WTC11 (cell line): ENCODE measurements around the gene P3H3. TPM values are rescaled to one million over a fixed set of nuclear protein-coding genes. Genes with fewer than 3 reads are reported as not detected.

ENCODE experiments used
- ATAC-seq: fragments of 200-7000 bp; cut with Tn5 transposase; 2 replicates; pipeline ENCODE4 v1.10.0; 2021; ENCODE audit warnings: mild to moderate bottlenecking, moderate library complexity
- CTCF ChIA-PET: fragments of 300-600 bp; sonication (Branson Sonifier 250); formaldehyde crosslinking; loops from one replicate; lab custom pipeline; 2021; ENCODE audit warnings: antibody characterized with exemption; lab: Charles Lee
- POLR2A ChIA-PET: fragments of 350-600 bp; sonication (Branson Sonifier 250); formaldehyde crosslinking; loops from one replicate; lab custom pipeline; 2021; ENCODE audit warnings: antibody characterized with exemption; lab: Charles Lee
- DNase-seq: peaks from one replicate; pipeline ENCODE4 v3.0.0; 2021; ENCODE audit warnings: low spot score
- H3K27ac Mint-ChIP-seq: 2 replicates; pipeline ENCODE4 v1.8.0; 2021; ENCODE audit warnings: mixed read lengths
- H3K27me3 Mint-ChIP-seq: 2 replicates; pipeline ENCODE4 v1.8.0; 2021; ENCODE audit warnings: low read depth, mild to moderate bottlenecking, moderate library complexity, mixed read lengths
- H3K36me3 Mint-ChIP-seq: 2 replicates; pipeline ENCODE4 v1.8.0; 2021; ENCODE audit warnings: mixed read lengths
- H3K4me1 Mint-ChIP-seq: 2 replicates; pipeline ENCODE4 v1.8.0; 2022; ENCODE audit warnings: mixed read lengths
- H3K4me3 Mint-ChIP-seq: 2 replicates; pipeline ENCODE4 v1.8.0; 2021; ENCODE audit warnings: mild to moderate bottlenecking, moderate library complexity, mixed read lengths
- H3K9me3 Mint-ChIP-seq: 2 replicates; pipeline ENCODE4 v1.8.0; 2021; ENCODE audit warnings: mixed read lengths
- AFF4 ChIP-seq: sonication (generic); formaldehyde crosslinking; IDR thresholded peaks from 2 replicates; pipeline ENCODE4 v1.8.1; 2023; ENCODE audit warnings: mild to moderate bottlenecking, missing genetic modification reagents, borderline replicate concordance
- CBFB ChIP-seq: sonication (generic); formaldehyde crosslinking; IDR thresholded peaks from 2 replicates; pipeline ENCODE4 v1.8.1; 2022; ENCODE audit warnings: mild to moderate bottlenecking, low read depth, missing genetic modification reagents
- ERG ChIP-seq: fragments of 250-450 bp; sonication (Bioruptor Pico); IDR thresholded peaks from 2 replicates; pipeline ENCODE4 v1.8.0; 2021; ENCODE audit warnings: mild to moderate bottlenecking
- FOXP4 ChIP-seq: sonication (generic); formaldehyde crosslinking; IDR thresholded peaks from 2 replicates; pipeline ENCODE4 v1.8.0; 2022; ENCODE audit warnings: mild to moderate bottlenecking, missing genetic modification reagents
- RORB ChIP-seq: fragments of 250-450 bp; sonication (Bioruptor Pico); IDR thresholded peaks from 2 replicates; pipeline ENCODE4 v1.9.0; 2021; ENCODE audit warnings: mild to moderate bottlenecking
- STAT6 ChIP-seq: sonication (generic); formaldehyde crosslinking; conservative IDR thresholded peaks from 2 replicates; pipeline ENCODE4 v1.8.1; 2023; ENCODE audit warnings: mild to moderate bottlenecking, low read depth, missing genetic modification reagents, moderate library complexity
- TEAD1 ChIP-seq: sonication (generic); formaldehyde crosslinking; IDR thresholded peaks from 2 replicates; pipeline ENCODE4 v1.8.0; 2022; ENCODE audit warnings: mild to moderate bottlenecking, missing genetic modification reagents
- USF2 ChIP-seq: sonication (generic); formaldehyde crosslinking; IDR thresholded peaks from 2 replicates; pipeline ENCODE4 v1.8.1; 2023; ENCODE audit warnings: mild to moderate bottlenecking, missing genetic modification reagents, moderate library complexity
- ZNF263 ChIP-seq: sonication (generic); formaldehyde crosslinking; IDR thresholded peaks from 2 replicates; pipeline ENCODE4 v1.8.1; 2022; ENCODE audit warnings: low read depth, mild to moderate bottlenecking, moderate library complexity, missing genetic modification reagents
- ZNF423 ChIP-seq: fragments of 250-450 bp; sonication (Bioruptor Pico); IDR thresholded peaks from 2 replicates; pipeline ENCODE4 v2.1.2; 2022; ENCODE audit warnings: mild to moderate bottlenecking, moderate library complexity
- total RNA-seq: library from RNA; stranded (reverse); gene quantifications from 3 replicates; pipeline ENCODE4 v1.2.3, GENCODE V29; 2021

P3H3 gene
- total RNA-seq, 1 experiment from 2014 or later, result 50.7 TPM

GRCh38 chr12:6840761-6841515, 12.7 kb downstream of the P3H3 start, which contains the start of gene GNB3:
Gene GNB3, plus strand, starts transcription at chr12:6840925. Its CDS starts 363 bp downstream, at chr12:6841288.
- Mint-ChIP-seq H3K27ac (peak within 1 kb of the TSS; percentile 45; the same call in 1 of the 2 replicates), H3K4me3 (no peak within 1 kb of the TSS), H3K4me1 (peaks cover 13% of the 10 kb centered on the region), H3K36me3 (peaks cover 47% of the 10 kb centered on the region), H3K9me3 (no peaks in the 10 kb centered on the region), H3K27me3 (no peaks in the 10 kb centered on the region)
- CTCF ChIA-PET, result interaction anchor here (1.1 to 5.1 kb wide), 5 partner anchors 12 to 88 kb away, joined by 3 to 28 read pairs (median 7); partner anchors contain the start of genes CDCA3, MLF2 and USP5
- TF ChIP-seq ZNF423 (CRISPR knock-in tag), result no peak
- TF ChIP-seq USF2 (CRISPR knock-in tag), result no peak
- TF ChIP-seq FOXP4 (CRISPR knock-in tag), result no peak
- TF ChIP-seq AFF4 (CRISPR knock-in tag), result no peak
- ATAC-seq, result no peak
- no peak for DNase-seq
- POLR2A ChIA-PET, result interaction anchor here (1.0 to 2.2 kb wide), 3 partner anchors 11 to 151 kb away, joined by 3 to 9 read pairs (median 3); partner anchors contain the start of genes CDCA3, MLF2 and USP5

GRCh38 chr12:6842075-6842474, 13.9 kb downstream of the P3H3 start:
- H3K9me3 Mint-ChIP-seq, result no peaks in the 10 kb centered on the region
- ChIA-PET CTCF (interaction anchor here (0.8 to 5.1 kb wide), 3 partner anchors 10 to 88 kb away, joined by 3 to 28 read pairs (median 4); partner anchors contain the start of genes CDCA3 and USP5), POLR2A (interaction anchor here (1.2 kb wide), 1 partner anchor 89 kb away, joined by 3 read pairs; the partner anchor contains the start of gene MLF2)
- H3K27ac Mint-ChIP-seq, result no peak overlapping the region
- no peaks in the 10 kb centered on the region for H3K27me3 Mint-ChIP-seq
- H3K4me1 Mint-ChIP-seq, result peaks cover 13% of the 10 kb centered on the region
- no peak for DNase-seq
- TF ChIP-seq ERG (CRISPR knock-in tag) (no peak), AFF4 (CRISPR knock-in tag) (no peak), CBFB (CRISPR knock-in tag) (no peak), TEAD1 (CRISPR knock-in tag) (no peak), ZNF263 (CRISPR knock-in tag) (no peak), STAT6 (CRISPR knock-in tag) (no peak), RORB (no peak)
- ATAC-seq, result no peak
- peaks cover 51% of the 10 kb centered on the region for H3K36me3 Mint-ChIP-seq
- no peak overlapping the region for H3K4me3 Mint-ChIP-seq
